Measurements from ENCODE around the gene ANKRD9.

DNA sequence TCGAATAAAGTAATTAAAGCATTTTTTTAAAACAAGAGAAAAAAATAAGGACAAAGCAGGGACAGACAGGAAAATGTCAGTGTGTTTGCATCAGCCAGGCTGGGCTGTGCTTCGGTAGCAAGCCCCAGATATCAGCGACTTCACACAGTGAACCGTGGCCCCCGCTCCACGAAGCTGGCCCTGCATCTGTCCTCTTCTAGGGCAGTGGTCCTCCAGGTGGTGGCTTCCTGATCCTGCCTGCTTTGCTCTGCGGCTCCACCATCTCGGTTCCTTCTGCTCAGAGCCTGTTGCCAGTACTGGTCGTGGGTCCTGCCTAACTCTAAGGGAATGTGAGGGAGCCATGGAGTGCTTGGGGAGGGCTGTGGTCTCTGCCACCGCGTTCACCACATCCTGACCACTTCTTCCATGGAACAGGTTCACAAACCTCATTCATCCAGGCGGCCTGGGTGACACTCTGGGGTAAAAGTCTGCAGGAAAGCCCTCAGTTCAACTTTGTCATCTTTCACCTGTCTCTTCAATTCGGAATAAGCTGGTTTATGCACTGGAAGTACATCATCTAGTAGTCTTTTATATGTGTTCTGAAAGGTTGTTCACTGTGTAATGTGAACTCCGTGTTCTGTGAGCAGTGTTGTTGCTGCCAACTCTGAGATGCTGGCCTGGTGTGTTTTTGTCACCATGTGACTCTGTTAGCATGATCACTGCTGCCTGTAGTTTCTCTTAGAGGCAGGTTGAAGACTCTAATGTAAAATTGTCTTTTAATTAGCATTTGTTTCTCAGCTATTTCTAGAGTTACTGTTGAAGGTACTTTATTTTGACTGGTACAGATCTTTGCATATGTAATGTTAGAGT, 47.9 kb downstream of the ANKRD9 start:
- no peak for TF ChIP-seq POLR2AphosphoS5 (IDR thresholded peaks at IDR 0.05; ENCODE audit: insufficient read depth, low read depth, low read length)
- TF ChIP-seq, protein P1, sequence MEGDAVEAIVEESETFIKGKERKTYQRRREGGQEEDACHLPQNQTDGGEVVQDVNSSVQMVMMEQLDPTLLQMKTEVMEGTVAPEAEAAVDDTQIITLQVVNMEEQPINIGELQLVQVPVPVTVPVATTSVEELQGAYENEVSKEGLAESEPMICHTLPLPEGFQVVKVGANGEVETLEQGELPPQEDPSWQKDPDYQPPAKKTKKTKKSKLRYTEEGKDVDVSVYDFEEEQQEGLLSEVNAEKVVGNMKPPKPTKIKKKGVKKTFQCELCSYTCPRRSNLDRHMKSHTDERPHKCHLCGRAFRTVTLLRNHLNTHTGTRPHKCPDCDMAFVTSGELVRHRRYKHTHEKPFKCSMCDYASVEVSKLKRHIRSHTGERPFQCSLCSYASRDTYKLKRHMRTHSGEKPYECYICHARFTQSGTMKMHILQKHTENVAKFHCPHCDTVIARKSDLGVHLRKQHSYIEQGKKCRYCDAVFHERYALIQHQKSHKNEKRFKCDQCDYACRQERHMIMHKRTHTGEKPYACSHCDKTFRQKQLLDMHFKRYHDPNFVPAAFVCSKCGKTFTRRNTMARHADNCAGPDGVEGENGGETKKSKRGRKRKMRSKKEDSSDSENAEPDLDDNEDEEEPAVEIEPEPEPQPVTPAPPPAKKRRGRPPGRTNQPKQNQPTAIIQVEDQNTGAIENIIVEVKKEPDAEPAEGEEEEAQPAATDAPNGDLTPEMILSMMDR (IDR thresholded peaks at IDR 0.05; ENCODE audit: extremely low read depth in 1 of 2, insufficient read depth in 1 of 2, low read depth in 1 of 2, low read length in 2 of 2) = no peak
- TF ChIP-seq, protein P2, sequence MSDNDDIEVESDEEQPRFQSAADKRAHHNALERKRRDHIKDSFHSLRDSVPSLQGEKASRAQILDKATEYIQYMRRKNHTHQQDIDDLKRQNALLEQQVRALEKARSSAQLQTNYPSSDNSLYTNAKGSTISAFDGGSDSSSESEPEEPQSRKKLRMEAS (IDR thresholded peaks at IDR 0.05; ENCODE audit: insufficient read depth, insufficient read length) = no peak
